Erythroblast (primary cell): ENCODE measurements around the gene ANKUB1.

Experiments
- GATA1 ChIP-seq: IDR thresholded peaks from 2 replicates; pipeline ENCODE4 v1.6.1; 2011; ENCODE audit warnings: low read depth, mild to moderate bottlenecking, control low read depth, low read length, moderate library complexity
- POLR2A ChIP-seq: IDR thresholded peaks from 2 replicates; pipeline ENCODE4 v1.6.1; 2011; ENCODE audit warnings: mild to moderate bottlenecking, low read length

DNA sequence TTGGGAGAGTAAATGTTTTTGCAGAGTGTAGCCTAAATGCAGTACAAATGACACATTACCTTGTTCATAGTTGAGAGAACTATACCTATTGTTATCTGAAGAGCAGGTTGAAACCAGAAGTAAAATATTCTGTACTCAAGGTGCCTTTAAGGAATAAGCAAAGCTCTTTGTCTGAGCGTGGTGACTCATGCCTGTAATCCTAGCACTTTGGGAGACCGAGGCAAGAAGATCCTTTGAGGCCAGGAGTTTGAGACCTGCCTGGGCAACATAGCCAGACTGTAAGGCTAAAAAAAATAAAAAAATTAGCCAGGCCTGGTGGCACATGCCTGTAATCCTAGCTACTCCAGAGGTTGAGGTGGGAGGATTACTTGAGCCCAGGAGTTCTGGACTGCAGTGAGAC, 18.5 kb upstream of the ANKUB1 start:
- TF ChIP-seq POLR2A (no peak), GATA1 (no peak)
